IPS DF 4.7 (cell line): Measurements from ENCODE around the gene ACER2.
"Not testable (repeated sequence)": the region's sequence is repeated elsewhere in the genome, so short reads cannot be mapped to it uniquely, and the experiment has no call there.

ENCODE experiments used
- DNase-seq: peaks from one replicate; pipeline ENCODE4 v3.0.0-alpha.2; 2013; ENCODE audit warnings: low spot score; ENCODE audit errors: extremely low read depth

ACER2 gene

GRCh38 chr9:19408316-19408692 is 505 bp upstream of the ACER2 start:
- DNase-seq: no peak

GRCh38 chr9:19409401-19410194 is 789 bp downstream of the ACER2 start:
- no peak for DNase-seq

GRCh38 chr9:19410195-19410503 is 1.3 kb downstream of the ACER2 start:
- no peak for DNase-seq

- no peak for DNase-seq
Measured at GRCh38 chr9:19410594-19410993, 1.8 kb downstream of the ACER2 start.

- no peak for DNase-seq
Measured at GRCh38 chr9:19411316-19411715, 2.5 kb downstream of the ACER2 start.

GRCh38 chr9:19413456-19413855 is 4.6 kb downstream of the ACER2 start:
- not testable (repeated sequence) for DNase-seq

- DNase-seq: no peak
Measured at GRCh38 chr9:19416143-19416542, 7.3 kb downstream of the ACER2 start.

- no peak for DNase-seq
Measured at GRCh38 chr9:19420877-19421276, 12.1 kb downstream of the ACER2 start.

GRCh38 chr9:19423163-19423562 is 14.4 kb downstream of the ACER2 start:
- DNase-seq: no peak

- no peak for DNase-seq
Measured at GRCh38 chr9:19424176-19424779, 15.5 kb downstream of the ACER2 start.

- no peak for DNase-seq
Measured at GRCh38 chr9:19429595-19429994, 20.8 kb downstream of the ACER2 start.

GRCh38 chr9:19430201-19430760 is 21.5 kb downstream of the ACER2 start:
- DNase-seq: no peak

GRCh38 chr9:19431361-19432171 is 22.8 kb downstream of the ACER2 start:
- no peak for DNase-seq

GRCh38 chr9:19432473-19432872 is 23.7 kb downstream of the ACER2 start:
- DNase-seq: no peak

- DNase-seq: not testable (repeated sequence)
Measured at GRCh38 chr9:19433729-19434128, 24.9 kb downstream of the ACER2 start.

- no peak for DNase-seq
Measured at GRCh38 chr9:19440376-19440775, 31.6 kb downstream of the ACER2 start.

- DNase-seq: no peak
Measured at GRCh38 chr9:19440823-19441580, 32.2 kb downstream of the ACER2 start.

- no peak for DNase-seq
Measured at GRCh38 chr9:19441730-19442129, 32.9 kb downstream of the ACER2 start.

GRCh38 chr9:19442240-19442639 is 33.4 kb downstream of the ACER2 start:
- no peak for DNase-seq

- DNase-seq: no peak
Measured at GRCh38 chr9:19445452-19445851, 36.6 kb downstream of the ACER2 start.

- no peak for DNase-seq
Measured at GRCh38 chr9:19446361-19446861, 37.6 kb downstream of the ACER2 start.
